Skeletal muscle tissue (tissue), 4 donors: ENCODE results near the gene SERPINH1. TPM values are rescaled to one million over a fixed set of nuclear protein-coding genes. Genes with fewer than 3 reads are reported as not detected.
A peak's percentile ranks its signal among the peaks of the same experiment; 100 is the strongest.

Source experiments
- H3K27ac ChIP-seq: one replicate; pipeline ENCODE4 v1.7.0; 2013; ENCODE audit warnings: mild to moderate bottlenecking, low read depth, low read length, inconsistent platforms
- H3K27me3 ChIP-seq, 3 donors: one replicate each; pipeline ENCODE4 v1.7.0; 2013; ENCODE audit warnings: low read length in 3 of 3; ENCODE audit not compliant: control insufficient read depth in 3 of 3, insufficient read depth in 3 of 3
- H3K36me3 ChIP-seq, 3 donors: one replicate each; pipeline ENCODE4 v1.7.0; 2013; ENCODE audit warnings: low read length in 3 of 3; ENCODE audit not compliant: control insufficient read depth in 3 of 3, insufficient read depth in 3 of 3
- H3K4me1 ChIP-seq, 3 donors: one replicate each; pipeline ENCODE4 v1.7.0; 2013; ENCODE audit warnings: low read length in 3 of 3, mild to moderate bottlenecking in 3 of 3; ENCODE audit not compliant: control insufficient read depth in 3 of 3, insufficient read depth in 3 of 3
- H3K4me3 ChIP-seq, 3 donors: one replicate each; pipeline ENCODE4 v1.7.0; 2013; ENCODE audit warnings: low read length in 3 of 3
- H3K9ac ChIP-seq, 3 donors: one replicate each; pipeline ENCODE4 v1.7.0; 2013; ENCODE audit warnings: low read length in 3 of 3, mild to moderate bottlenecking in 3 of 3, moderate library complexity in 2 of 3, low read depth in 1 of 3
- H3K9me3 ChIP-seq, 3 donors: one replicate each; pipeline ENCODE4 v1.7.0; 2013; ENCODE audit warnings: low read length in 3 of 3; ENCODE audit not compliant: control insufficient read depth in 3 of 3
- total RNA-seq: library from RNA; depleted of rRNA; stranded (reverse); fragments of >200 nt; gene quantifications from one replicate; pipeline ENCODE4 v1.2.3, GENCODE V29; 2014
- donor health status: Osteomylitis.

The SERPINH1 gene
- total RNA-seq, 1 donor from 2014 or later: 237 TPM

DNA sequence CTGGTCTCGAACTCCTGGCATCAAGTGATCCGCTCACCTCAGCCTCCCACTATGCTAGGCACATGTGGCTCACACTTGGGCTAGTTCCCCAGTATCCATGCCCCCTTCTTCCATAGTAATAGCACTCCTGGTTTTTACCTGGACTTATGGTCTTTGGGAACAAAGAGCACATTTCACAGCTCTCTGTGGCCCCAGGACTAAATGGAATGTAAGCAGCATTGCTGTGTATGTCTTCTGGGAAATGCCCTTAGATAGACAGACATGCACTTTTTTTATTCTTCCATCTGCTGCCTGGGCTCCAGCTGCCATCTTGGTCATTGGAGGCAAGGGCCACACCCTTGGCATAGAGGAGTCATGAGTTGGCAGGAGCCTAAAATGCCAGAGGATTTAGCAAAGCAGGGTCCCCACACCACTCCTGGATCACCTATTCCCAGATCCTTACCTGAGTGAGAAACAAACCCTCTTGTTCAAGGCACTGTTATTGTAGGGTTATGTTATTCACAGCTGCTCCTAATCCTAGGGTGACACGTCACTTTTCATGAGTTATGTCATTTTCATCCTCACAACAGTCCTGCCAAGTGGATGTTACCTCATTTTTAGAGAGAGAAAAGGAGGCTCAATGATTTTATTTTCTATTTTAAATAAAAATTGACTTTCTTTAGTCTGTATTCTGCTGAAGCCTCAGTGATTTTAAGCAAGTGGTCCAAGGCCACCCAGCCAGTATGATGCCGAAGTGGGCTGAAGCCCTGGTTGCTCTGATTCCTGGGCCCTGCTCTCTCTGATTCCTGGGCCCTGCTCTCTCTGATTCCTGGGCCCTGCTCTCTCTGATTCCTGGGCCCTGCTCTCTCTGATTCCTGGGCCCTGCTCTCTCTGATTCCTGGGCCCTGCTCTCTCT is 20.6 kb upstream of the SERPINH1 start:
- Histone ChIP-seq H3K36me3 (no peaks in the 10 kb centered on the region), H3K27ac (no peak overlapping the region), H3K4me3 (no peak overlapping the region), H3K9me3 (no peaks in the 10 kb centered on the region), H3K9ac (no peak overlapping the region), H3K4me1 (no peaks in the 10 kb centered on the region), H3K27me3 (peaks cover 0 to 2% (median 0%) of the 10 kb centered on the region in 3 donors)

DNA sequence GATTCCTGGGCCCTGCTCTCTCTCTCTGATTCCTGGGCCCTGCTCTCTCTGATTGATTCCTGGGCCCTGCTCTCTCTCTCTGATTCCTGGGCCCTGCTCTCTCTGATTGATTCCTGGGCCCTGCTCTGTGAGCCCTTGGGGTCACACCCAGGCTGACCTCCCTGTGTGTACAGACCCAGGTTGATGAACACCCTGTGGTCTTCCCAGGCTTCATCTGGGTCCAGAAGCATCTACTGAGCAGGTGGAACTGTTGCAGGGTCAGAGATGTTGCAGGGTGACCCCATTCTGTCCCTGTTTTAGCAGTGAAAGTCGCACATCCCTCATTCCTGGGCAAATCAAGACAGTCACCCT is 20.0 kb upstream of the SERPINH1 start:
- peaks cover 0 to 2% (median 0%) of the 10 kb centered on the region in 3 donors for H3K27me3 ChIP-seq
- H3K9me3 ChIP-seq: no peaks in the 10 kb centered on the region
- no peak overlapping the region for H3K9ac ChIP-seq
- no peak overlapping the region for H3K4me3 ChIP-seq
- H3K27ac ChIP-seq: no peak overlapping the region
- H3K4me1 ChIP-seq: no peaks in the 10 kb centered on the region
- H3K36me3 ChIP-seq: no peaks in the 10 kb centered on the region

DNA sequence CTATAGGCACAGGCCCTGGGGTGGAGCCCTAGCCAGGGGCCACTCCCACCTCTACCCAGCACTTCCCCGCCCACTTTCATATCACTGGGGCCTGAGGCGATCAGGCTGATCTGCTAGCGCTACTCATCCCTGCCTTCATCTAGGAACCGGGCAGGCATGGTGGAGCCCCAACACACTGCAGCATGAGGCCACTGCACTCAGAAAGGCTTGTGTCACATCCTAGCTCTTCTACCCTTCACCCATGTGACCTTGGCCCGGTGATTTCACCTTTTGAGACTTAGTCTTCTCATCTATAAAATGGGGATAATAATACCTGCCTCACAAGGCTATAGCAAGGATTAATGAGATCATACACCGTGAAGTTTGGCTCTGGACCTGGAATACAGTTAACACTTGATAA is 18.2 kb upstream of the SERPINH1 start:
- Histone ChIP-seq H3K4me3 (no peak overlapping the region), H3K4me1 (peaks cover 4 to 5% (median 5%) of the 10 kb centered on the region in 3 donors), H3K9ac (no peak overlapping the region), H3K9me3 (no peaks in the 10 kb centered on the region), H3K36me3 (no peaks in the 10 kb centered on the region), H3K27ac (no peak overlapping the region), H3K27me3 (peaks cover 0 to 2% (median 0%) of the 10 kb centered on the region in 3 donors)

DNA sequence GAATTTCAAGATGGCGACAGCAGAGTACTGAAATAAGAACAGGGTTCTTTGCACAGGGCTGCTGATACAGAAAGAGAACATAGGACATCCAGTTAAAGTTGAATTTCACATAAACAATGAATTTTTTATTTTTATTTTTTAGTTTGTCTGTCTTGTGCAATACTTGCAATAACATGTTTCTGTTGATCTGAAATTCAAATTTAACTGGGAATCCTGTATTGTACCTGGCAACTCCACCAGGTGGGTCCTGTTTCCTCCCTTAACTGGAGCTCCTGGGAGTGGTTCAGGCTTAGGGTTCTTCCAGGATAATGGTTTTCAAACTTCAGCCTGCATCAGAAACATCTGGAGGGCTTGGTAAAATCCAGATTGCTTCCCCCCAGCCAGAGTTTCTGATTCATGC is 14.9 kb upstream of the SERPINH1 start:
- Histone ChIP-seq H3K27ac (no peak overlapping the region), H3K36me3 (no peaks in the 10 kb centered on the region), H3K4me1 (peaks cover 4 to 5% (median 5%) of the 10 kb centered on the region in 3 donors), H3K9me3 (no peaks in the 10 kb centered on the region), H3K9ac (no peak overlapping the region), H3K27me3 (peaks cover 0 to 2% (median 0%) of the 10 kb centered on the region in 3 donors), H3K4me3 (no peak overlapping the region)

DNA sequence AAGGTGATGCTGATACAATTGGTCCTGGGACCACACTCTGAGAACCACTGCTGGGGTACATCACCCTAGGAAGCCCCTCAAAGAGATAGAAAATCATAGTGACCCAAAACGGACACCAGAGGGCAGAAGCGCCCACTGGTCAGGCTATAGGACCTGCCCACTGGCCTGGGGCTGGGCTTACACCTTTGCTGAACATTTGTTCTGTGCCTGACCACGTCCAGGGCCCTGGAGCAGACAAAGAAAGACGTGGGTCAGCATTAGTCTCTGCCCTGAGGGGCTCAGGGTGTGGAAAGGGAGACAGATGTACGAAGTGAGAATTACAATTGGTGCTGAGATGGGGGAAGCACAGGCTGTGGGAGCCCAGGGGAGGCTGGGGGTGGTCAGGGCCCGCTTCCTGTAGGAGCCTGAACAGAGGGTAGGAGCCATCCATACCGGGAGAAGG is 14.4 kb upstream of the SERPINH1 start:
- no peaks in the 10 kb centered on the region for H3K36me3 ChIP-seq
- H3K4me3 ChIP-seq: peak overlapping the region in 1 of 3 donors; percentile 23
- peaks cover 4 to 5% (median 5%) of the 10 kb centered on the region in 3 donors for H3K4me1 ChIP-seq
- H3K9me3 ChIP-seq: no peaks in the 10 kb centered on the region
- peaks cover 0 to 2% (median 0%) of the 10 kb centered on the region in 3 donors for H3K27me3 ChIP-seq
- H3K9ac ChIP-seq: peak overlapping the region in 2 of 3 donors; percentile 14 to 66
- no peak overlapping the region for H3K27ac ChIP-seq

DNA sequence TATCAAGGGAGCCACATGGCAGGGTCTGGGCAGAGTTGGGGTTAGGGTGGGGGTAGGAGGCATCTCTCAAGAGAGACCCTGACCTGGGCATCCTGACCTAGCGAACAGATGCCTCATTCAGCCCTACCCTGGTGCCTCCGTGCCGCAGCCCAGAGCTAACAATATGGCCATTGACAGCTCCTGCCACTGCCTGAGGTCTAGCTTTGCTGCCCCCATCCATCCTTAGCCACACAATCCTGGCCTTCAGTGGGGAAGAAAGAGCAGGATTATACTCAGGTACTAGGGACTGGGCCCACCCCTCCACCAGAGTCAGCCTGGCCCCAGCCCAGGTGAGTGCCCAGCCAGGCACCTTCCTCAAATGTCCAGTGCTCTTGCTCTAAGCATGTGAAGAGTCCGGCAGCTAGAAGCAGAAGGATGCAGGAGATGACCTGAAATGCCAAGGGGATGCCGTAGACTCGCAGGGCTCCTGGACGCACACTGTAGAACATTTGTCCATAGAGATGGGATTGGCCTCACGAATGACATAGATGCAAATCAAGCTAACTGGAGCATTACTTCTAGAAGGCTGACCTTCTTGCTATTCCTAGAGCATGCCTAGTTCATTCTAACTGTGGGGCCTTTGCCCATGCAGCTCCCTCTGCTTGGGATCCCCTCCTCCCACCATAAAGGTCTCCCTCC is 13.3 kb upstream of the SERPINH1 start:
- H3K27me3 ChIP-seq: peaks cover 0 to 2% (median 0%) of the 10 kb centered on the region in 3 donors
- peaks cover 9 to 13% (median 10%) of the 10 kb centered on the region in 3 donors for H3K4me1 ChIP-seq
- H3K4me3 ChIP-seq: no peak overlapping the region
- H3K36me3 ChIP-seq: no peaks in the 10 kb centered on the region
- no peak overlapping the region for H3K27ac ChIP-seq
- no peaks in the 10 kb centered on the region for H3K9me3 ChIP-seq
- H3K9ac ChIP-seq: no peak overlapping the region

DNA sequence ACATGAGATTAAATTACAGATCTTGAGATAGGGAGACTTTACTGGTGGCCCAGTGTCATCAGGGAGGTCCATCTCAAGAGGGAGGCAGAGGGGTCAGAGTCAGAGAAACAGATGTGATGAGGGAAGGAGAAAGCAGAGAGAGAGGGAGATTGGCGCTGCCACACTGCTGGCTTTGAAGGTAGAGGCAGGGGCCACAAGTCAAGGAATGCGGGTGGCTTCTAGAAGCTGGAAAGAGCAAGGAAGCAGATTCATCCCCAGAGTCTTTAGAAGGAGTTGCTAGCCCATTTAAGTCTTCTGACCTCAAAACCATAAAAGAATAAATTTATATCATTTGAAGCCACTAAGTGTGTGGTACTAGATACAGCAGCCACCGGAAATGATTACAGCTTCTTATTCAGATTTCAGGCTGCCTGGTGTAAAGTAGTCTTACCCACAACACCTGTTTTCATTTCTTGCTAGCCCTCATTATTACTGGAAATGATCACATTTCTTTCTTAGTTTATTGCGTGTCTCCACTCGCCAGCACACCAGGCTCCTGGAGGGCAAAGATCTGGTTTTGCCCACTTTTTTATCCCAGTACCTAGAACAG is 12.6 kb upstream of the SERPINH1 start:
- no peak overlapping the region for H3K4me3 ChIP-seq
- H3K4me1 ChIP-seq: peaks cover 16 to 20% (median 17%) of the 10 kb centered on the region in 3 donors
- H3K27me3 ChIP-seq: peaks cover 0 to 2% (median 0%) of the 10 kb centered on the region in 3 donors
- H3K27ac ChIP-seq: no peak overlapping the region
- no peak overlapping the region for H3K9ac ChIP-seq
- no peaks in the 10 kb centered on the region for H3K36me3 ChIP-seq
- no peaks in the 10 kb centered on the region for H3K9me3 ChIP-seq

DNA sequence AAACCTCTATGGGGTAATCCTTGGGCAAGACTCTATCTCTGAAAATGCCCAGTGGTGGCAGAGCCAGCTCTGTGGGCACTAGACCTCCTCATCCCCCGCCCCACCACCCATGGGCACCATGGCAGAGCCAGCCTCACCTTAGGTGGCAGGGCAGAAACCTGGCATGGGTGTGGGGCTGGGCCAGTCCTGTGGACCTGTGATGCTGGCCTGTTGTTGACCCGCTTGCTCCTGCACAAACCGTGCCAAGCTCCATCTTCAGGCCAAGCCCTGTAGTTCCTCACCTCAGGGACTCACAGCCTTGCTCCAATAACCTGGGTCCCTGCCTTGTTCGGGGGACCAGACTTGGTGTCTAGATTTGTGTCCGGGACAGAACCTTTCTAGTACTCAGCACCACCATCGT is 8.9 kb upstream of the SERPINH1 start:
- no peak overlapping the region for H3K27ac ChIP-seq
- no peaks in the 10 kb centered on the region for H3K27me3 ChIP-seq
- no peak overlapping the region for H3K4me3 ChIP-seq
- no peak overlapping the region for H3K9ac ChIP-seq
- no peaks in the 10 kb centered on the region for H3K36me3 ChIP-seq
- H3K4me1 ChIP-seq: peaks cover 35 to 39% (median 38%) of the 10 kb centered on the region in 3 donors
- H3K9me3 ChIP-seq: no peaks in the 10 kb centered on the region

DNA sequence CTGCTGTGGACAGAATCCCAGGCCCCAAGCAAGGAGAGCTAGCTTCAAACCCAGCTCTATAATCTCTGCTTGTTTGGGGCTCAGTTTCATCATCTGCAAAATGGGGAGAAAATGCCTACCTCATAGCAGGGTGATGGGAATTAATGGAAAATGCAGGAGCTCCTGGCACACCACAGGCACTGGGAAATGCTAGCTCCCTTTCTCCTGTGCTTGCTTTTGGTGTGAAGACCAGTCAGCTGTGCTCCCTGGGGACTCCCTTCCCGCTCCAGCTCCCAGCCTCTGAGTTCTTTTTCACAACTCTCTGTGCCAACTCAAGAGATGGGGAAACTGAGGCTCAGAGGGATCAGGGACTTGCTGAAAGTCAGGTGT is 8.2 kb upstream of the SERPINH1 start:
- no peaks in the 10 kb centered on the region for H3K27me3 ChIP-seq
- no peaks in the 10 kb centered on the region for H3K9me3 ChIP-seq
- H3K36me3 ChIP-seq: no peaks in the 10 kb centered on the region
- peak overlapping the region; percentile 59 for H3K27ac ChIP-seq
- H3K4me1 ChIP-seq: peaks cover 42 to 46% (median 45%) of the 10 kb centered on the region in 3 donors
- peak overlapping the region in 1 of 3 donors; percentile 13 for H3K4me3 ChIP-seq
- H3K9ac ChIP-seq: peak overlapping the region in 1 of 3 donors; percentile 45
